NB4 (cell line): ENCODE results near the gene UBE2F.

Experiments used
- CTCF ChIP-seq: IDR thresholded peaks from one replicate; pipeline ENCODE4 v1.5.1; 2012; ENCODE audit warnings: low read depth, low read length
- MAX ChIP-seq: IDR thresholded peaks from 2 replicates; pipeline ENCODE4 v1.6.1; 2011; ENCODE audit warnings: low read depth, low read length

- TF ChIP-seq CTCF (no peak), MAX (no peak)
Measured at GRCh38 chr2:237939251-237939650, 27.6 kb upstream of the UBE2F start.
